ENCODE data around the gene NOXA1.

- TF ChIP-seq CTCF (IDR thresholded peaks at IDR 0.05) (no peak), EP300 (IDR thresholded peaks at IDR 0.05) (no peak)
Observed at GRCh38 chr9:137415451-137415850, 7.7 kb upstream of the NOXA1 start.
